Activated CD4-positive, alpha-beta memory T cell treated with anti-CD3 and anti-CD28 coated beads, Interleukin-2, amount 10 ng/mL, durations not matched to agents 7 days and 5 days (primary cell): Measurements from ENCODE around the gene SH3BP4. TPM values are rescaled to one million over a fixed set of nuclear protein-coding genes. Genes with fewer than 3 reads are reported as not detected.
"Not testable (repeated sequence)": the region's sequence is repeated elsewhere in the genome, so short reads cannot be mapped to it uniquely, and the experiment has no call there.

Experiments used
- CTCF ChIA-PET: fragments of 350-600 bp; sonication (Branson Sonifier 250); formaldehyde crosslinking; loops from one replicate; lab custom pipeline; 2021; ENCODE audit warnings: antibody characterized with exemption, inconsistent platforms; lab: Charles Lee
- POLR2A ChIA-PET: fragments of 350-600 bp; sonication (Branson Sonifier 250); formaldehyde crosslinking; loops from one replicate; lab custom pipeline; 2021; ENCODE audit warnings: antibody characterized with exemption; lab: Charles Lee
- DNase-seq: peaks from one replicate; pipeline ENCODE4 v3.0.0-alpha.2; 2020
- H3K27ac Mint-ChIP-seq: one replicate; pipeline ENCODE4 v1.8.0; 2021; ENCODE audit warnings: mild to moderate bottlenecking, mixed read lengths
- H3K27me3 Mint-ChIP-seq: one replicate; pipeline ENCODE4 v1.8.0; 2021; ENCODE audit warnings: mixed read lengths
- H3K36me3 Mint-ChIP-seq: one replicate; pipeline ENCODE4 v1.8.0; 2021; ENCODE audit warnings: low read depth, mixed read lengths
- H3K4me1 Mint-ChIP-seq: one replicate; pipeline ENCODE4 v1.8.0; 2021; ENCODE audit warnings: mixed read lengths
- H3K4me3 Mint-ChIP-seq: one replicate; pipeline ENCODE4 v1.8.0; 2021; ENCODE audit warnings: mild to moderate bottlenecking, mixed read lengths
- H3K9me3 Mint-ChIP-seq: one replicate; pipeline ENCODE4 v1.8.0; 2021; ENCODE audit warnings: mixed read lengths
- total RNA-seq, 2 experiments: library from RNA; stranded (reverse); gene quantifications; one replicate each; pipeline ENCODE4 v1.2.3, GENCODE V29; 2021

SH3BP4 gene
- total RNA-seq, 2 experiments from 2014 or later: 0.08 TPM; not detected in 1

GRCh38 chr2:235057616-235058015, 105.8 kb downstream of the SH3BP4 start:
- H3K4me3 Mint-ChIP-seq, H3K9me3 Mint-ChIP-seq, H3K27me3 Mint-ChIP-seq, H3K36me3 Mint-ChIP-seq, POLR2A ChIA-PET, DNase-seq, H3K27ac Mint-ChIP-seq, H3K4me1 Mint-ChIP-seq, CTCF ChIA-PET: not testable (repeated sequence)

- H3K4me3 Mint-ChIP-seq: no peak overlapping the region
- H3K27ac Mint-ChIP-seq: no peak overlapping the region
- POLR2A ChIA-PET: no interaction called here
- H3K27me3 Mint-ChIP-seq: peaks cover 7% of the 10 kb centered on the region
- CTCF ChIA-PET: no interaction called here
- no peaks in the 10 kb centered on the region for H3K4me1 Mint-ChIP-seq
- no peaks in the 10 kb centered on the region for H3K36me3 Mint-ChIP-seq
- no peak for DNase-seq
- H3K9me3 Mint-ChIP-seq: no peaks in the 10 kb centered on the region
Observed at GRCh38 chr2:235059161-235059560, 107.3 kb downstream of the SH3BP4 start.

GRCh38 chr2:235061656-235062055, 109.8 kb downstream of the SH3BP4 start:
- peaks cover 7% of the 10 kb centered on the region for H3K27me3 Mint-ChIP-seq
- H3K4me3 Mint-ChIP-seq: no peak overlapping the region
- POLR2A ChIA-PET: no interaction called here
- H3K9me3 Mint-ChIP-seq: no peaks in the 10 kb centered on the region
- H3K27ac Mint-ChIP-seq: no peak overlapping the region
- CTCF ChIA-PET: no interaction called here
- H3K4me1 Mint-ChIP-seq: no peaks in the 10 kb centered on the region
- no peak for DNase-seq
- H3K36me3 Mint-ChIP-seq: no peaks in the 10 kb centered on the region

DNA sequence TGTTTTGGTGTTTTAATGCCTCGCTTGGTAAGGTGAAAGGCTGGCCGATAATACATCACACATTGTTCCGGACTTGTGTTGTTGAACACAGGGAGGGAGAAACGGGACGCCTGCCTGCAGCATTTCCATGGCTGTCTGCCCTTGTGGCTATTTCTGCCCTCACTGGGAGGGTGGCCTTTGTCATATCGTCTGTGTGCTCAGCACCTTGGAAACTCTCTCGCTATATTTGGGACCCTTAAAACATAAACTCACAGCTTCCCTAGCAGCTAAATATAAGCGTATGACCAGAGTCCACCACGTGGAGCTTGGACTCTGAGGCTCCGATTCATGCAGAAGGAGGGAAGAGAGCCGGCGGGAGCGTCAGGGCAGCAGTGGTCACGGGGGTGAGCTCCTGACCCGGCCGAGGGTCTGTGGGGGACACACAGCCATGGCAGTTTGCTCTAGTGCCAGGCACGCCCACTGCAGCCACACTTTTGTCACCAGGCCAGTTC, 111.7 kb downstream of the SH3BP4 start:
- no peak for DNase-seq
- Mint-ChIP-seq H3K4me1 (no peaks in the 10 kb centered on the region), H3K9me3 (no peaks in the 10 kb centered on the region), H3K27ac (no peak overlapping the region), H3K4me3 (no peak overlapping the region), H3K36me3 (no peaks in the 10 kb centered on the region), H3K27me3 (peaks cover 5% of the 10 kb centered on the region)
- CTCF ChIA-PET: interaction anchor here (0.8 kb wide), 1 partner anchor 26 kb away, joined by 3 read pairs; no protein-coding TSS in a partner anchor
- POLR2A ChIA-PET: no interaction called here

DNA sequence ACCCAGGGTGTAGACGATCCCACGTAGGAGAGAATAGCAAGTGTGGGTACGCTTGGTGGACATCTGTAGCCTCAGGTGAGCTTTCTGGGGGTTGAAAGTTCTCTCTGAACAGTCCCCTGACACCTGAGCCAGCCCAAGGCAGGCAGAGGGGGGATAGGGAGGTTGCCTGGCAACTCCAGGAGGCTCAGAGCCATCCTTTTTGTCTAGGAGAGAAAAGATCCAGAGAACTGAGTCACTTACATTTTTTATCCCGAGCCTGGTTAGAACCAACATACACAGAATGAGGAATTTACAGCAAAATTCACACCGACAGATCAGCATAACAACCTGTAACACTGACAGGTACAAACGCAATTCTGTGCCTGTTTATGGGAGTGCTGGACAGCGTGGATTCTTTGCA, 113.2 kb downstream of the SH3BP4 start:
- Mint-ChIP-seq H3K4me3 (no peak overlapping the region), H3K27me3 (peaks cover 1% of the 10 kb centered on the region), H3K36me3 (no peaks in the 10 kb centered on the region), H3K9me3 (no peaks in the 10 kb centered on the region), H3K27ac (no peak overlapping the region), H3K4me1 (no peaks in the 10 kb centered on the region)
- POLR2A ChIA-PET: no interaction called here
- DNase-seq: no peak
- CTCF ChIA-PET: interaction anchor here (1.2 kb wide), 1 partner anchor 11 kb away, joined by 3 read pairs; no protein-coding TSS in a partner anchor

DNA sequence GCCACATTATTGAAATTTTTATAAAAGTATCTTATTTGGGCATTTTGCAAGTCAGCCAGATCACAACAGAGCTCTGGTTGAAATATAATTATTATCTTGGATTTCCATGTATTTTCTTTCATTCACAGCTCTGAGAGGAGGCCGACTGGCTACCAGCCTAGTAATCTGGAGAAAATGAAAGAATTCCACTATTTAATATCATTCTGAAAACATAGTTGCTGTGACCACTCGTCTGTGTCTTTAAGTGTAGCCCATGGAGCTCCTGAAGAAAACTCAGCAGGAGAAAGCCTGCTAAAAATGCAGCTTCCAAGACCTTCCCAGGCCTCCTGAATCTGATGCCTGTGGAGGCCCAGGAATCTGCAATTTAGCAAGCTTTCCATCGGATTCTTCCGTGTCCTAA, 114.7 kb downstream of the SH3BP4 start:
- POLR2A ChIA-PET: no interaction called here
- no peak overlapping the region for H3K4me3 Mint-ChIP-seq
- no peak for DNase-seq
- no peaks in the 10 kb centered on the region for H3K9me3 Mint-ChIP-seq
- CTCF ChIA-PET: no interaction called here
- H3K36me3 Mint-ChIP-seq: no peaks in the 10 kb centered on the region
- H3K4me1 Mint-ChIP-seq: no peaks in the 10 kb centered on the region
- peaks cover 5% of the 10 kb centered on the region for H3K27me3 Mint-ChIP-seq
- no peak overlapping the region for H3K27ac Mint-ChIP-seq

DNA sequence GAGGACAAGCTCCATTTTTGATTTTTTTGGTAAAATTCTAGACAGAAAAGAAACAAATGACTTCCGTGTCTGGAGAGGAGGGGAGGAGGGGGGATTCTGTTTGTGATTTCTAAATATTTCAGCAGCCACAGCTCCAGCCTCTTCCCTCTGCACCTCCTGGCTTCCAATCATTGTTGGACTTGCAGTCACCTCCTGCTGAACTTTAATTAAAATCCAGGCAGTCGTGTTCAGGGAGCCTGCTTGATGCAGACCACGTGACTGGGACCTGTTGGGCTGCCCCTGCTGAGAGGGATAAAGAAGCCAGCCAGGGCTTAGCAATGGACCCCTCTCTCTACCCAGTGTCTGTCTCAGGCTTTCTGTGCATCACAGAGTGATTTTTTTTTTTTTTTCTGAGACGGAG, 115.1 kb downstream of the SH3BP4 start:
- Mint-ChIP-seq H3K27me3 (peaks cover 6% of the 10 kb centered on the region), H3K27ac (no peak overlapping the region), H3K36me3 (no peaks in the 10 kb centered on the region), H3K4me1 (no peaks in the 10 kb centered on the region), H3K4me3 (no peak overlapping the region), H3K9me3 (no peaks in the 10 kb centered on the region)
- POLR2A ChIA-PET: no interaction called here
- no peak for DNase-seq
- CTCF ChIA-PET: no interaction called here

GRCh38 chr2:235068701-235069100, 116.9 kb downstream of the SH3BP4 start:
- H3K9me3 Mint-ChIP-seq: no peaks in the 10 kb centered on the region
- DNase-seq: no peak
- H3K4me1 Mint-ChIP-seq: no peaks in the 10 kb centered on the region
- peaks cover 6% of the 10 kb centered on the region for H3K27me3 Mint-ChIP-seq
- no peak overlapping the region for H3K27ac Mint-ChIP-seq
- CTCF ChIA-PET: no interaction called here
- no peak overlapping the region for H3K4me3 Mint-ChIP-seq
- POLR2A ChIA-PET: no interaction called here
- no peaks in the 10 kb centered on the region for H3K36me3 Mint-ChIP-seq

GRCh38 chr2:235070063-235070706, 118.4 kb downstream of the SH3BP4 start:
- POLR2A ChIA-PET: no interaction called here
- no peak for DNase-seq
- Mint-ChIP-seq H3K4me1 (no peaks in the 10 kb centered on the region), H3K27me3 (peaks cover 6% of the 10 kb centered on the region), H3K4me3 (no peak overlapping the region), H3K27ac (no peak overlapping the region), H3K36me3 (no peaks in the 10 kb centered on the region), H3K9me3 (no peaks in the 10 kb centered on the region)
- CTCF ChIA-PET: no interaction called here

- CTCF ChIA-PET: interaction anchor here (1.2 kb wide), 1 partner anchor 529 kb away, joined by 3 read pairs; no protein-coding TSS in a partner anchor
Observed at GRCh38 chr2:235073868-235074413, 122.1 kb downstream of the SH3BP4 start.

DNA sequence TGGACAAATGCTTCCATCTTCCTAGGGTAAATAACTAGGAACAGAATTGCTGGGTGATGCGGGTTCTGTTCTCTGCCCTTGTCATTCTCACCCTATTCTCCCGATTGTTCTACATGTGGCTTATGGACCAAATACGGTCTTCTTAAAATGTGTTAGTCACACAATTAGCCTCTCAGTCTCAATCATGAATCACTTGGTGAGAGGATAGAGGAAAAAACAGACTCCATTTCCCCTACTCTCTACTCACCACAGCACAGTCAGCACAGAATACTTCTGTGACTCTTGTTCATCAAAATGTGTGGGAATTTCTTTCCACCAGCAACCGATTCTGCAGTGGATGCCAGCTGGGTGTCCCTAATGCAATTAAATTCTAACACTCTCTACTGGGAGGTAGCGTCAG, 125.2 kb downstream of the SH3BP4 start:
- POLR2A ChIA-PET: no interaction called here
- H3K9me3 Mint-ChIP-seq: no peaks in the 10 kb centered on the region
- H3K36me3 Mint-ChIP-seq: no peaks in the 10 kb centered on the region
- no peak for DNase-seq
- H3K27me3 Mint-ChIP-seq: no peaks in the 10 kb centered on the region
- no peak overlapping the region for H3K4me3 Mint-ChIP-seq
- H3K4me1 Mint-ChIP-seq: no peaks in the 10 kb centered on the region
- no peak overlapping the region for H3K27ac Mint-ChIP-seq
- CTCF ChIA-PET: no interaction called here

More at GRCh38 chr2:235073868-235074413, 122.1 kb downstream of the SH3BP4 start:
- no peaks in the 10 kb centered on the region for H3K9me3 Mint-ChIP-seq
- H3K27ac Mint-ChIP-seq: no peak overlapping the region
- H3K27me3 Mint-ChIP-seq: peaks cover 6% of the 10 kb centered on the region
- H3K4me1 Mint-ChIP-seq: no peaks in the 10 kb centered on the region
- H3K4me3 Mint-ChIP-seq: no peak overlapping the region
- DNase-seq: no peak
- POLR2A ChIA-PET: no interaction called here
- H3K36me3 Mint-ChIP-seq: no peaks in the 10 kb centered on the region

DNA sequence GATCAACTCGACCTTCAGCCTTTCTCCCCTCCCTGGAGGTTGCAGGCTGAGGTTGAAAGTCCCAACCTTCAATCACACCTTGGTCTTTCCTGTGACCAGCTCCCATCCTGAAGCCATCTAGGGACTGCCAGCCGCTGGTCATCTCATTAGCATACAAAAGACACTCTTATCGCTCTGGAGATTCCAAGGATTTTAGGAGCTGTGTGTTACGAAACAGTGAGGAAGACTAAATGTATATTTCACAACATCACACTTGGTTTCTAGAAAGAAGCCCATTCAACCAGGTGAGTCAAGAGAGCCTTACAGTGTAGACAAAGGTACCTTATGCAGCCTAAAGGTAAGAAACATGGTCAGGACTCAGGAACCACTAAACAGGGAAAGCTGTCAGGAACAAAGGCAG, 126.4 kb downstream of the SH3BP4 start:
- H3K36me3 Mint-ChIP-seq: no peaks in the 10 kb centered on the region
- H3K27me3 Mint-ChIP-seq: no peaks in the 10 kb centered on the region
- H3K27ac Mint-ChIP-seq: no peak overlapping the region
- CTCF ChIA-PET: no interaction called here
- POLR2A ChIA-PET: no interaction called here
- no peaks in the 10 kb centered on the region for H3K4me1 Mint-ChIP-seq
- DNase-seq: no peak
- no peaks in the 10 kb centered on the region for H3K9me3 Mint-ChIP-seq
- H3K4me3 Mint-ChIP-seq: no peak overlapping the region

DNA sequence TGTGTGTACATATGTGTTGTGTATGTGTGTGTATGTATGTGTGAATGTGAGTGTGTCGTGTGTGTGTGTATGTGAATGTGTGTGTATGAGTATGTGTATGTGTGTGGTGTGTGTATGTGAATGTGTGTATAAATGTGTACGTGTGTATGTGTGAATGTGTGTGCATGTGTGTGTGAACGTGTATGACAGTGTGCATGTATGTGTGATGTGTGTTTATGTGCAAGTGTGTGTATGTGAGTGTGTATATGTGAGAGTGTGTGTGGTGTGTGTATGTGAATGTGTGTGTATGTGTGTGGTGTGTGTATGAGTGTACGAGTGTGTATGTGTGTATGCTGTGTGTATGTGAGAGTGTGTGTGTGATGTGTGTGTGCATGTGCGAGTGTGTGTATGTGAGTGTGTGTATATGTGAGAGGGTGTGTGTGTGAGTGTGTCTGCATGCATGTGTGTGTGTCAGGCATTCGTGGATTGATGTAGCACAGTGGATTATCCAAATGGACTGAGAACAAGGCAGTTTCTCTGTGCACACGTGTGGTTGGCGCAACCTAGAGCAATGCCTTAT, 127.2 kb downstream of the SH3BP4 start:
- Mint-ChIP-seq H3K4me1 (no peaks in the 10 kb centered on the region), H3K36me3 (no peaks in the 10 kb centered on the region), H3K4me3 (no peak overlapping the region), H3K27me3 (no peaks in the 10 kb centered on the region), H3K27ac (no peak overlapping the region), H3K9me3 (no peaks in the 10 kb centered on the region)
- no peak for DNase-seq
- ChIA-PET POLR2A (no interaction called here), CTCF (no interaction called here)

DNA sequence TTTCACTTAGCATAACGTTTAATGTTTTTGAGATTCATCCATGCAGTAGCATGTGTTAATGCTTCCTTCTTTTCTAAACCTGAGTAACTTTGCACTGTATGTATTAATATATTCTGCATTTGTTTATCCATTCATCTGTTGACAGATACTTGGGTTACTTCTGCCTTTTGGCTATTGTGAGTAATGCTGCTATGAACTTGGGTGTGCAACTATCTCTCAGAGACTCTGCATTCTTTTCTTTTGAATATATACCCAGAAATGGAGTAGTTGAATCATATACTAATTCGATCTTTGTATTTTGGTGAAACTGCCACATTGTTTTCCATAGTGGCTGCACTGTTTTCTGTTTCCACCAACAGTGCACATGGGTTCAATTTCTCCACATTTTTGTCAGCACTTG, 128.3 kb downstream of the SH3BP4 start:
- CTCF ChIA-PET: no interaction called here
- Mint-ChIP-seq H3K27ac (no peak overlapping the region), H3K9me3 (no peaks in the 10 kb centered on the region), H3K4me1 (no peaks in the 10 kb centered on the region), H3K4me3 (no peak overlapping the region), H3K27me3 (no peaks in the 10 kb centered on the region), H3K36me3 (no peaks in the 10 kb centered on the region)
- POLR2A ChIA-PET: no interaction called here
- no peak for DNase-seq
